Measurements from ENCODE around the gene SUGCT.

The SUGCT gene

DNA sequence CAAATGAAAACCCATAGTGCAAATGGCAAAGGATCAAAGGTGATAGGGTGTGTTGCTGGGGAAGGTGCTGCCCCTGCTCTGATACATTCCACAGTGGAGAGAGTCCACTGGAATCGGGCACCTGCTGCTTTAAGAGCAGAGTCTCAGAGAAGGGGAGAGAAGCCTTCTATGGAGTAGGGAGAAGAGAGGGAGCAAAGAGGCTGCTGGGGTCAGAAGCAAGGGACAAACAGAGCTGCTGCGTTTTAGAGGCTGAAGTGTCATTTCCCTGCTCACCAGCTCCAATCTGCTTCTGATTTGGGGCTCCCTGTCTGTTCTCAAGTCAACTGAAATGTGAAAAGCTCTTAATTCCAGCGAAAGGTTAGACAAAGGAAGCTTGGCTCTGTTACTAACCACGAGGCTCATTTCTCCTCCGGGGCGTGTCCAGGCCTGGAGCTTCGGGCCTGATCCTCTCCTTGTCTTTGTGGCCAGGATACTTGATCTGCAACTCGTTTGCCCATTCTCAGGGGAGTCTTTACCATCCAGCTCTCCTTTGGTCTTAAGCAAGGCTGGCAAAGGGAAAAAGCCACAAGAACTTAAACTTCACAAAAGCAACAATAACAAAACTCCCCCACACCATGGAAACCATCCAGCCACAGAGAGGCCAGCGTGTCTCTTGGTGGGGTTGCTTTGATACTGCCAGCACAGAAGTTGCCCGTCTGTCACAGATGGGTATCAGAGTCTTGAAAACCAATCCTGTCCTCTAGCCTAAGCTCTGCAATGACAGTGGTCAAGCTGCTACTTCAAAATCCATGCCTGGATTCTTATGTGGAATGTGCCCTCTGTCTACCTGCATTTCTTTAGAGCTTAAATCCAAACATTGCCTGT, 692.6 kb downstream of the SUGCT start:
- H3K4me3 ChIP-seq (ENCODE audit: low read length), result no peak overlapping the region
- H3K36me3 ChIP-seq (ENCODE audit: control insufficient read depth, insufficient read depth, low read length), result no peaks in the 10 kb centered on the region
- no peak overlapping the region for H3K27ac ChIP-seq (ENCODE audit: low read length)
- DNase-seq (ENCODE audit: low read depth, low spot score), result no peak
- H3K4me1 ChIP-seq (ENCODE audit: control insufficient read depth, insufficient read depth, low read length), result no peaks in the 10 kb centered on the region
- no peaks in the 10 kb centered on the region for H3K9me3 ChIP-seq (ENCODE audit: control insufficient read depth, insufficient read depth, low read length)
- no CpG with 5 or more reads among the region's 10 CpGs for WGBS (ENCODE audit: insufficient coverage, insufficient read length)
- H3K27me3 ChIP-seq (ENCODE audit: control insufficient read depth, insufficient read depth, low read length), result no peaks in the 10 kb centered on the region

DNA sequence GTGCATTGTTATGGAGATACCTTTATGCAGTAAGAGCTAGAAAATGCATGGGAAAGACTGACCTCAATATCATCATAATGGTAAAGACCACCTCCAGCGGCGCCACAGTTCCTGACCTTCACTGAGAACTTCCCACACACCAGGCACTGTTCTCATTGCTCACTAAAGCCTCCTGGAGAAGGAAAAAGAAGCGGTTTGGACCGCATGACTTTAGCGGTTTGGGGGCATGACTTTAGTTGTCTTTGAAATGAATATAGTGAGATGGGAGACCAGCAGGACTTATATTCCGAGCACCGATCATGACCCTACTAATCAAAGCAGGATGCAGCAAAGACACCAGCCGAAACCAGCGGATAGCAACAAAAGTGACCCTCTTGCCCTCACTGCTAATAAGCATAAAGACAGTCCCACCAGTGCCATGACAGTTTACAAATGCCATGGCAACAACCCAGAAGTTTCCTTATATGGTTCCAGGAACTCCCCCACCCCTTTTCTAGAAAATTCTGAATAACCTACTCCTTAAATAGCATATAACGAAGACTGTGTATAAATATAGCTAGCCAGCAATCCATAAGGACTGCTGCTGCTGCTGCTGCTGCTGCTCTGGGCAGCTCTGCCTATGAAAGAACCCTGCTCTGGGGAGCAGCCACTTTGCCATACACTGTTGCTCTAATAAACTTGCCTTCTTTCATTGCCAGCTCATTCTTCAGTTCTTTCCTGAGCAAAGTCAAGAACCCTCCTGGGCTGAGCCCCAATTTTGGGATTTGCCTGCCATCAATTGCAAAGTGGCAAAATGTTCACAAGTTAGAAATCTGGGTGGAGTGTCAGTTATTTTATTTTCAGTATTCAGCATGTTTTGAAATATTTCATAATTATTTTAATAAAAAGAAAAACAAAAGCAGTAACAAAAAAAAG, 694.1 kb downstream of the SUGCT start:
- Histone ChIP-seq H3K27ac (ENCODE audit: low read length) (no peak overlapping the region), H3K27me3 (ENCODE audit: control insufficient read depth, insufficient read depth, low read length) (no peaks in the 10 kb centered on the region), H3K4me3 (ENCODE audit: low read length) (no peak overlapping the region), H3K36me3 (ENCODE audit: control insufficient read depth, insufficient read depth, low read length) (no peaks in the 10 kb centered on the region), H3K9me3 (ENCODE audit: control insufficient read depth, insufficient read depth, low read length) (no peaks in the 10 kb centered on the region), H3K4me1 (ENCODE audit: control insufficient read depth, insufficient read depth, low read length) (no peaks in the 10 kb centered on the region)
- no peak for DNase-seq (ENCODE audit: low read depth, low spot score)
- no CpG with 5 or more reads among the region's 10 CpGs for WGBS (ENCODE audit: insufficient coverage, insufficient read length)

- no peaks in the 10 kb centered on the region for H3K4me1 ChIP-seq (ENCODE audit: control insufficient read depth, insufficient read depth, low read length)
- no peak overlapping the region for H3K4me3 ChIP-seq (ENCODE audit: low read length)
- no peaks in the 10 kb centered on the region for H3K9me3 ChIP-seq (ENCODE audit: control insufficient read depth, insufficient read depth, low read length)
- H3K27me3 ChIP-seq (ENCODE audit: control insufficient read depth, insufficient read depth, low read length), result no peaks in the 10 kb centered on the region
- no peak overlapping the region for H3K27ac ChIP-seq (ENCODE audit: low read length)
- H3K36me3 ChIP-seq (ENCODE audit: control insufficient read depth, insufficient read depth, low read length), result no peaks in the 10 kb centered on the region
- no CpG with 5 or more reads among the region's 3 CpGs for WGBS (ENCODE audit: insufficient coverage, insufficient read length)
- no peak for DNase-seq (ENCODE audit: low read depth, low spot score)
These were observed 698.5 kb downstream of the SUGCT start for GRCh38 chr7:40833191-40833887.

GRCh38 chr7:40833888-40834234, 699.1 kb downstream of the SUGCT start:
- DNase-seq (ENCODE audit: low read depth, low spot score), result no peak
- Histone ChIP-seq H3K4me3 (ENCODE audit: low read length) (no peak overlapping the region), H3K27me3 (ENCODE audit: control insufficient read depth, insufficient read depth, low read length) (no peaks in the 10 kb centered on the region), H3K27ac (ENCODE audit: low read length) (no peak overlapping the region), H3K36me3 (ENCODE audit: control insufficient read depth, insufficient read depth, low read length) (no peaks in the 10 kb centered on the region), H3K4me1 (ENCODE audit: control insufficient read depth, insufficient read depth, low read length) (no peaks in the 10 kb centered on the region), H3K9me3 (ENCODE audit: control insufficient read depth, insufficient read depth, low read length) (no peaks in the 10 kb centered on the region)
- no CpG with 5 or more reads among the region's 2 CpGs for WGBS (ENCODE audit: insufficient coverage, insufficient read length)

- Histone ChIP-seq H3K36me3 (ENCODE audit: control insufficient read depth, insufficient read depth, low read length) (no peaks in the 10 kb centered on the region), H3K27me3 (ENCODE audit: control insufficient read depth, insufficient read depth, low read length) (no peaks in the 10 kb centered on the region), H3K9me3 (ENCODE audit: control insufficient read depth, insufficient read depth, low read length) (no peaks in the 10 kb centered on the region), H3K4me3 (ENCODE audit: low read length) (no peak overlapping the region), H3K27ac (ENCODE audit: low read length) (no peak overlapping the region), H3K4me1 (ENCODE audit: control insufficient read depth, insufficient read depth, low read length) (no peaks in the 10 kb centered on the region)
- no CpG with 5 or more reads among the region's 6 CpGs for WGBS (ENCODE audit: insufficient coverage, insufficient read length)
- no peak for DNase-seq (ENCODE audit: low read depth, low spot score)
These were observed 701.4 kb downstream of the SUGCT start for GRCh38 chr7:40836218-40836617.

DNA sequence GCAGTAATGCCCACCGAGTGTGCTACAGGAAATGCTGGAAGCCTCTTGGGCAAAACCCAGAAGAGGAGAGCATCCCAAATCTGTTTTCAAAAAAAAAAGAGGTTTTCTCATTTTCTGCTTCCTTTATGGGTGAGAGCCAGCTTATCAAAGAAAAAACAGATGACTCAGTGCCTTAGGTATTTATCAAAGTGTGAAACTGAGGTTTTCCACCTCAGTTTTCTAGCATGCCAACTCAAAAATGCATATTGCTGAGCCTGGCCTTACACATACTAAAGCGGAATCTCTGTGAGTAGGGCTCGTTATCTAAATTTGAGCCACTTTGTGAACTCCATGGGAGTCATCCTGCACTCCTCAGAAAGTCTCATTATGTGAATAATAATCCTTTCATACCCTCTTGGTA, 705.1 kb downstream of the SUGCT start:
- WGBS (ENCODE audit: insufficient coverage, insufficient read length), result no CpG with 5 or more reads among the region's 3 CpGs
- no peak for DNase-seq (ENCODE audit: low read depth, low spot score)
- no peaks in the 10 kb centered on the region for H3K4me1 ChIP-seq (ENCODE audit: control insufficient read depth, insufficient read depth, low read length)

DNA sequence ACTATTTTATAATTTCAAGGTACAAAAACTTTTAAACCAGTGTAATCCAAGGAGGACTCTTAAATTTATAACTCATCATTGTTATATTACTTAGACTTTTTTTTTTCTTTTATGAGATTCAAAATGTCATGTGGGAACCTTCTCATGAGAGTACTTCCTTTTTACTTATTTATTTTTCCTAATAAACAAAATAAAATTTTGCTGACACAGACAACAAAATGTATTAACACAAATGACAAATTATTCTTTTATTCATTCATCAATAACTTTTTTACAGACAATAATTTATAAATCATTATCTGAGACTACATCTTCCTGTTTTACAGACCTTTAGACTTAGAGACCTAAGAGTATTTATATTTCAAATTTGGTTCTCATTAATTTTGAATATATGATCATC, 706.2 kb downstream of the SUGCT start:
- H3K36me3 ChIP-seq (ENCODE audit: control insufficient read depth, insufficient read depth, low read length), result no peaks in the 10 kb centered on the region
- no peaks in the 10 kb centered on the region for H3K9me3 ChIP-seq (ENCODE audit: control insufficient read depth, insufficient read depth, low read length)
- no peak overlapping the region for H3K4me3 ChIP-seq (ENCODE audit: low read length)
- H3K4me1 ChIP-seq (ENCODE audit: control insufficient read depth, insufficient read depth, low read length), result no peaks in the 10 kb centered on the region
- H3K27me3 ChIP-seq (ENCODE audit: control insufficient read depth, insufficient read depth, low read length), result no peaks in the 10 kb centered on the region
- no peak for DNase-seq (ENCODE audit: low read depth, low spot score)
- no peak overlapping the region for H3K27ac ChIP-seq (ENCODE audit: low read length)

More for the DNA sequence above, 705.1 kb downstream of the SUGCT start:
- Histone ChIP-seq H3K36me3 (ENCODE audit: control insufficient read depth, insufficient read depth, low read length) (no peaks in the 10 kb centered on the region), H3K9me3 (ENCODE audit: control insufficient read depth, insufficient read depth, low read length) (no peaks in the 10 kb centered on the region), H3K27me3 (ENCODE audit: control insufficient read depth, insufficient read depth, low read length) (no peaks in the 10 kb centered on the region), H3K27ac (ENCODE audit: low read length) (no peak overlapping the region), H3K4me3 (ENCODE audit: low read length) (no peak overlapping the region)

DNA sequence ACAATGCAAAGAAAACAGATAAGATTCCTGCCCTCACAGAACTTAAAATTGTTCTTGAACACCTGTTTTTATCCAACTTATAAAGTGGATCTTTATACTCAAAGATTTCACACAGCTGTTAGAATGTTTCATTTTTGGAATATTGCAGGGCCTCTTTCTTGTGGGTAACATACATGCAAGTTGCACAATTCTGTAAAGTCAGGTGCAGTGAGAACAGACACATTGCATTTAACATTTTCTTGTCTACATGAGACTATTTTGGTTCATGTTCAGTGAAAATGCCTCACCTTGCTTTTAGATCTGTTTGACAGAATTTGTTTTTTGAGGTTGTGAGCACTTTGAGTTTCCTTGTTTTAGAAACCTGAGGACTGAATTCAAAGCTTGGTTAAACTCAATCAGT, 707.8 kb downstream of the SUGCT start:
- Histone ChIP-seq H3K27me3 (ENCODE audit: control insufficient read depth, insufficient read depth, low read length) (no peaks in the 10 kb centered on the region), H3K4me3 (ENCODE audit: low read length) (no peak overlapping the region), H3K4me1 (ENCODE audit: control insufficient read depth, insufficient read depth, low read length) (no peaks in the 10 kb centered on the region), H3K27ac (ENCODE audit: low read length) (no peak overlapping the region), H3K36me3 (ENCODE audit: control insufficient read depth, insufficient read depth, low read length) (no peaks in the 10 kb centered on the region), H3K9me3 (ENCODE audit: control insufficient read depth, insufficient read depth, low read length) (no peaks in the 10 kb centered on the region)
- no peak for DNase-seq (ENCODE audit: low read depth, low spot score)

- Histone ChIP-seq H3K27ac (ENCODE audit: low read length) (no peak overlapping the region), H3K4me1 (ENCODE audit: control insufficient read depth, insufficient read depth, low read length) (no peaks in the 10 kb centered on the region), H3K36me3 (ENCODE audit: control insufficient read depth, insufficient read depth, low read length) (no peaks in the 10 kb centered on the region), H3K27me3 (ENCODE audit: control insufficient read depth, insufficient read depth, low read length) (no peaks in the 10 kb centered on the region), H3K4me3 (ENCODE audit: low read length) (no peak overlapping the region), H3K9me3 (ENCODE audit: control insufficient read depth, insufficient read depth, low read length) (no peaks in the 10 kb centered on the region)
- WGBS (ENCODE audit: insufficient coverage, insufficient read length), result no CpG with 5 or more reads among the region's 8 CpGs
- DNase-seq (ENCODE audit: low read depth, low spot score), result no peak
These were observed 708.7 kb downstream of the SUGCT start for GRCh38 chr7:40843338-40843985.

GRCh38 chr7:40845943-40846342, 711.1 kb downstream of the SUGCT start:
- DNase-seq (ENCODE audit: low read depth, low spot score), result no peak
- Histone ChIP-seq H3K27me3 (ENCODE audit: control insufficient read depth, insufficient read depth, low read length) (no peaks in the 10 kb centered on the region), H3K27ac (ENCODE audit: low read length) (no peak overlapping the region), H3K9me3 (ENCODE audit: control insufficient read depth, insufficient read depth, low read length) (no peaks in the 10 kb centered on the region), H3K4me1 (ENCODE audit: control insufficient read depth, insufficient read depth, low read length) (no peaks in the 10 kb centered on the region), H3K4me3 (ENCODE audit: low read length) (no peak overlapping the region), H3K36me3 (ENCODE audit: control insufficient read depth, insufficient read depth, low read length) (no peaks in the 10 kb centered on the region)
- WGBS (ENCODE audit: insufficient coverage, insufficient read length), result no CpG with 5 or more reads among the region's 6 CpGs
